Endothelial cell of umbilical vein (primary cell): ENCODE results near the gene ZFP1. TPM values are rescaled to one million over a fixed set of nuclear protein-coding genes. Genes with fewer than 3 reads are reported as not detected.

ENCODE experiments used
- BruUV-seq: library from RNA; stranded (reverse); fragments of 400-500 nt; replicated peaks from 2 replicates; lab custom pipeline; 2021; lab: Mats Ljungman, UMichigan
- CTCF ChIA-PET: fragments of 300-600, 350-600 bp; sonication (Branson Sonifier 250); formaldehyde crosslinking; loops from one replicate; lab custom pipeline; 2021; ENCODE audit warnings: antibody characterized with exemption, inconsistent platforms; lab: Charles Lee
- POLR2A ChIA-PET: fragments of 300-600, 350-600 bp; sonication (Branson Sonifier 250); formaldehyde crosslinking; loops from one replicate; lab custom pipeline; 2021; ENCODE audit warnings: antibody characterized with exemption, inconsistent platforms; lab: Charles Lee
- DNase-seq: peaks from one replicate; pipeline ENCODE4 v3.0.0-alpha.2; 2011; ENCODE audit warnings: low read depth, low spot score
- FAIRE-seq: peaks from 2 replicates; lab custom pipeline; 2011; peaks lifted over from hg19 to GRCh38; lab: Jason Lieb, UNC
- H2AFZ ChIP-seq: 2 replicates; pipeline ENCODE4 v1.6.0; 2012; ENCODE audit warnings: low read depth, low read length, control low read depth, inconsistent platforms
- H3K27ac ChIP-seq: 2 replicates; pipeline ENCODE4 v1.5.1; 2011; ENCODE audit warnings: low read depth, mild to moderate bottlenecking, control low read depth, low read length, moderate library complexity; ENCODE audit not compliant: insufficient read depth
- H3K27me3 ChIP-seq, 2 experiments: 2 replicates each; pipeline versions ENCODE4 v1.6.0 to v1.6.1; 2011; ENCODE audit warnings: low read length in 2 of 2, mixed read lengths in 1 of 2; ENCODE audit not compliant: control insufficient read depth in 2 of 2, insufficient read depth in 2 of 2
- H3K36me3 ChIP-seq, 2 experiments: 2 replicates in 1 of 2; 3 replicates in 1 of 2; pipeline ENCODE4 v1.5.1; 2011; ENCODE audit warnings: low read length in 2 of 2, mild to moderate bottlenecking in 1 of 2, moderate library complexity in 1 of 2; ENCODE audit not compliant: control insufficient read depth in 2 of 2, insufficient read depth in 2 of 2; ENCODE audit errors: extremely low read depth in 1 of 2
- H3K4me1 ChIP-seq: 3 replicates; pipeline ENCODE4 v1.5.1; 2011; ENCODE audit warnings: mild to moderate bottlenecking, low read length; ENCODE audit not compliant: control insufficient read depth, insufficient read depth; ENCODE audit errors: extremely low read depth
- H3K4me2 ChIP-seq: 2 replicates; pipeline ENCODE4 v1.6.1; 2011; ENCODE audit warnings: low read length, control low read depth, mixed read lengths; ENCODE audit not compliant: insufficient read depth
- H3K4me3 ChIP-seq, 3 experiments: fragments of 200-600 bp in 1 of 3; sonication (generic), shearing (Covaris generic) in 1 of 3; replicated peaks in 1 of 3; 2 replicates each; pipeline ENCODE4 v1.5.1; 2011 to 2016; ENCODE audit warnings: control low read depth in 3 of 3, low read length in 3 of 3, mild to moderate bottlenecking in 2 of 3, inconsistent platforms in 1 of 3, low read depth in 1 of 3, moderate library complexity in 1 of 3; ENCODE audit not compliant: insufficient read depth in 1 of 3
- H3K79me2 ChIP-seq: 2 replicates; pipeline ENCODE4 v1.6.0; 2012; ENCODE audit warnings: low read length, inconsistent platforms; ENCODE audit not compliant: control insufficient read depth, insufficient read depth
- H3K9ac ChIP-seq: replicated peaks from 2 replicates; pipeline ENCODE3; 2011; ENCODE audit warnings: low read length, control low read depth; ENCODE audit not compliant: insufficient read depth; ENCODE audit errors: extremely low read depth
- H3K9me1 ChIP-seq: replicated peaks from 3 replicates; pipeline ENCODE4 v1.6.0; 2011; ENCODE audit warnings: mild to moderate bottlenecking, low read length; ENCODE audit not compliant: control insufficient read depth, insufficient read depth; ENCODE audit errors: extremely low read depth
- H3K9me3 ChIP-seq: replicated peaks from 2 replicates; pipeline ENCODE4 v1.5.1; 2012; ENCODE audit warnings: low read length, inconsistent platforms; ENCODE audit not compliant: control insufficient read depth, insufficient read depth
- H4K20me1 ChIP-seq: replicated peaks from 2 replicates; pipeline ENCODE3; 2011; ENCODE audit warnings: mild to moderate bottlenecking, low read length; ENCODE audit not compliant: control insufficient read depth, insufficient read depth; ENCODE audit errors: extremely low read depth
- EZH2 ChIP-seq: IDR thresholded peaks from 2 replicates; pipeline ENCODE4 v1.6.1; 2012; ENCODE audit warnings: borderline replicate concordance, low read depth, mild to moderate bottlenecking, moderate library complexity, low read length, inconsistent platforms; ENCODE audit not compliant: severe bottlenecking
- FOS ChIP-seq: IDR thresholded peaks from 2 replicates; pipeline ENCODE4 v1.6.1; 2011; ENCODE audit warnings: mild to moderate bottlenecking, low read length, moderate library complexity, borderline replicate concordance; ENCODE audit not compliant: insufficient read depth
- GATA2 ChIP-seq: IDR thresholded peaks from 2 replicates; pipeline ENCODE4 v1.7.0; 2011; ENCODE audit warnings: low read depth, mild to moderate bottlenecking, moderate library complexity, mixed read lengths, low read length; ENCODE audit not compliant: insufficient read length, insufficient read depth
- JUN ChIP-seq: IDR thresholded peaks from 2 replicates; pipeline ENCODE4 v1.6.1; 2011; ENCODE audit warnings: borderline replicate concordance, low read depth; ENCODE audit not compliant: insufficient read length, insufficient read depth
- MYC ChIP-seq: IDR thresholded peaks from one replicate; pipeline ENCODE4 v1.6.1; 2011; ENCODE audit warnings: mild to moderate bottlenecking, low read depth, low read length
- POLR2A ChIP-seq: IDR thresholded peaks from 2 replicates; pipeline ENCODE4 v1.6.1; 2012; ENCODE audit warnings: low read depth, mild to moderate bottlenecking, control low read depth, low read length
- POLR2AphosphoS5 ChIP-seq: IDR thresholded peaks from 2 replicates; pipeline ENCODE4 v1.6.1; 2012; ENCODE audit warnings: low read depth, mild to moderate bottlenecking, control low read depth, low read length, moderate library complexity; ENCODE audit not compliant: insufficient read depth
- dilution Hi-C: fragments of 300-500 bp; cut with MboI; formaldehyde crosslinking; loops from one replicate; pipeline ENCODE4 v1.15.0; 2019; ENCODE audit warnings: low sequenced_read_pairs; ENCODE audit not compliant: extremely low pct_ligation_motif_present
- intact Hi-C: fragments of 100-400 bp; cut with micrococcal nuclease; formaldehyde crosslinking; loops from one replicate; pipeline ENCODE4 v1.10.0; 2022
- polyA plus RNA-seq, 4 experiments: library from polyadenylated mRNA; depleted of rRNA in 3 of 4; stranded (reverse) in 3 of 4; unstranded in 1 of 4; fragments of >200 nt; gene quantifications; 2 replicates each; pipeline versions ENCODE4 v1.2.1 to v1.2.3, GENCODE V29; 2011 to 2012; ENCODE audit warnings: missing spikeins in 1 of 4
- total RNA-seq: library from RNA; stranded (reverse); gene quantifications from 2 replicates; pipeline ENCODE4 v1.2.3, GENCODE V29; 2021
- TF ChIP-seq, protein P1 (sequence below), 2 donors: IDR thresholded peaks; 1 replicate in 1 of 2; 2 replicates in 1 of 2; pipeline ENCODE4 v1.5.1; 2011; ENCODE audit warnings: low read length in 2 of 2, mild to moderate bottlenecking in 2 of 2, moderate library complexity in 2 of 2, control low read depth in 1 of 2, inconsistent platforms in 1 of 2, low read depth in 1 of 2; ENCODE audit not compliant: insufficient read depth in 1 of 2; ENCODE audit errors: extremely low read depth in 1 of 2
- TF ChIP-seq, protein P2 (sequence below): IDR thresholded peaks from 2 replicates; pipeline ENCODE4 v1.6.1; 2011; ENCODE audit not compliant: insufficient read depth, insufficient read length

ZFP1 gene
- total and polyA plus RNA-seq, 2 donors (not counting 3 experiments of a cell fraction or from before 2014, with no cell fraction given): 2.8 to 9.8 TPM

DNA sequence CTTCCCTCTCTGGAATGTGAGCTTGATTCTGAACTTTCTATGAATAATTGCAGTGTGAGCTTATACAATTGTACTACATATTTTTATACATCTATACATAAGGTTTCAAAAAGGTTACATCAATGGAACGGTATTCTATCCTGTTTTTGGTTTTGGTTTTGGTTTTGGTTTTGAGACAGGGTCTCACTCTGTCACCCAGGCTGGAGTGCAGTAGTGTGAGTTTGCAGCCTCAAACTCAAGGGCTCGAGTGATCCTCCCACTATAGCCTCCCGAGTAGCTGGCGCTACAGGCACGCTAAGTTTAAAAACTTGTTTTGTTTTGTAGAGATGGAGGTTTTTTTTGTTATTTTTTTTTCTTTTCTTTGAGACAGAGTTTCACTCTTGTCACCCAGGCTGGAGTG lies 71.5 kb downstream of the ZFP1 start:
- dilution Hi-C loops: no loop called here
- Histone ChIP-seq H3K27me3 (no peaks in the 10 kb centered on the region), H3K9me3 (no peaks in the 10 kb centered on the region), H3K9ac (no peak overlapping the region), H3K9me1 (no peaks in the 10 kb centered on the region), H3K27ac (no peak overlapping the region), H3K36me3 (no peaks in the 10 kb centered on the region), H4K20me1 (no peaks in the 10 kb centered on the region), H3K4me2 (no peak overlapping the region), H3K4me3 (no peak overlapping the region), H3K4me1 (no peaks in the 10 kb centered on the region), H2AFZ (no peak overlapping the region), H3K79me2 (no peaks in the 10 kb centered on the region)
- FAIRE-seq: no peak
- no peak for TF ChIP-seq JUN
- TF ChIP-seq, protein P1, sequence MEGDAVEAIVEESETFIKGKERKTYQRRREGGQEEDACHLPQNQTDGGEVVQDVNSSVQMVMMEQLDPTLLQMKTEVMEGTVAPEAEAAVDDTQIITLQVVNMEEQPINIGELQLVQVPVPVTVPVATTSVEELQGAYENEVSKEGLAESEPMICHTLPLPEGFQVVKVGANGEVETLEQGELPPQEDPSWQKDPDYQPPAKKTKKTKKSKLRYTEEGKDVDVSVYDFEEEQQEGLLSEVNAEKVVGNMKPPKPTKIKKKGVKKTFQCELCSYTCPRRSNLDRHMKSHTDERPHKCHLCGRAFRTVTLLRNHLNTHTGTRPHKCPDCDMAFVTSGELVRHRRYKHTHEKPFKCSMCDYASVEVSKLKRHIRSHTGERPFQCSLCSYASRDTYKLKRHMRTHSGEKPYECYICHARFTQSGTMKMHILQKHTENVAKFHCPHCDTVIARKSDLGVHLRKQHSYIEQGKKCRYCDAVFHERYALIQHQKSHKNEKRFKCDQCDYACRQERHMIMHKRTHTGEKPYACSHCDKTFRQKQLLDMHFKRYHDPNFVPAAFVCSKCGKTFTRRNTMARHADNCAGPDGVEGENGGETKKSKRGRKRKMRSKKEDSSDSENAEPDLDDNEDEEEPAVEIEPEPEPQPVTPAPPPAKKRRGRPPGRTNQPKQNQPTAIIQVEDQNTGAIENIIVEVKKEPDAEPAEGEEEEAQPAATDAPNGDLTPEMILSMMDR (IDR thresholded peaks at IDR 0.05; ENCODE audit: extremely low read depth in 1 of 2, insufficient read depth in 1 of 2, low read depth in 1 of 2, low read length in 2 of 2): no peak
- no peak for TF ChIP-seq MYC
- no peak for TF ChIP-seq FOS
- TF ChIP-seq, protein P2, sequence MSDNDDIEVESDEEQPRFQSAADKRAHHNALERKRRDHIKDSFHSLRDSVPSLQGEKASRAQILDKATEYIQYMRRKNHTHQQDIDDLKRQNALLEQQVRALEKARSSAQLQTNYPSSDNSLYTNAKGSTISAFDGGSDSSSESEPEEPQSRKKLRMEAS: no peak
- TF ChIP-seq EZH2: no peak
- no peak for TF ChIP-seq POLR2AphosphoS5
- no peak for TF ChIP-seq GATA2
- TF ChIP-seq POLR2A: no peak
- intact Hi-C loops: loop anchor here (2.0 kb wide), 1 partner anchor 21 kb away; no protein-coding TSS in a partner anchor
- DNase-seq: no peak
- BruUV-seq: no TSS peak
- CTCF ChIA-PET: interaction anchor here (3.8 kb wide), 1 partner anchor 21 kb away, joined by 14 read pairs; no protein-coding TSS in a partner anchor
- POLR2A ChIA-PET: no interaction called here

Other genes with a start within 250 kb of the ZFP1 start
- gene WDR59, start 163.4 kb upstream of the ZFP1 start, total RNA-seq: 60.0 and 62.2 TPM in 2 replicates
- 51.1 and 51.3 TPM in 2 replicates for gene WDR59, start 163.4 kb upstream of the ZFP1 start, polyA plus RNA-seq
- 33.2 and 34.9 TPM in 2 replicates for gene ZNRF1, start 149.5 kb upstream of the ZFP1 start, total RNA-seq
- gene ZNRF1, start 149.5 kb upstream of the ZFP1 start, polyA plus RNA-seq: 23.7 and 25.7 TPM in 2 replicates
- gene LDHD, start 31.7 kb upstream of the ZFP1 start, total RNA-seq: not detected in 2 replicates
- gene LDHD, start 31.7 kb upstream of the ZFP1 start, polyA plus RNA-seq: 0.41 and 0.54 TPM in 2 replicates
- not detected in 2 replicates for gene CTRB2, start 58.6 kb downstream of the ZFP1 start, total RNA-seq
- gene CTRB2, start 58.6 kb downstream of the ZFP1 start, polyA plus RNA-seq: not detected in 2 replicates
- gene CTRB1, start 70.5 kb downstream of the ZFP1 start, total RNA-seq: not detected in 2 replicates
- gene CTRB1, start 70.5 kb downstream of the ZFP1 start, polyA plus RNA-seq: not detected in 2 replicates
- 237 and 267 TPM in 2 replicates for gene BCAR1, start 103.1 kb downstream of the ZFP1 start, total RNA-seq
- gene BCAR1, start 103.1 kb downstream of the ZFP1 start, polyA plus RNA-seq: 171 and 198 TPM in 2 replicates